Retina (tissue), 1 donor: ENCODE data around the gene PSMG2.

Experiments
- DNase-seq: peaks from one replicate; pipeline ENCODE4 v3.0.0-alpha.2; 2016

Gene PSMG2

GRCh38 chr18:12702221-12703095 is at the start of gene PSMG2, which contains the start of gene CEP76:
Gene PSMG2 (plus strand): TSS chr18:12703042. CDS start chr18:12703108, 66 bp downstream.
Gene CEP76 (minus strand): TSS chr18:12702723. CDS start chr18:12702548, 175 bp downstream.
- DNase-seq: peak; percentile 100

GRCh38 chr18:12654971-12655370 is 47.9 kb upstream of the PSMG2 start:
- no peak for DNase-seq

GRCh38 chr18:12656605-12656937 is 46.3 kb upstream of the PSMG2 start:
- DNase-seq: no peak

- peak; percentile 80 for DNase-seq
Measured at GRCh38 chr18:12656938-12657683, 45.7 kb upstream of the PSMG2 start.

GRCh38 chr18:12657684-12658425 is 45.0 kb upstream of the PSMG2 start, which contains the start of gene SPIRE1:
Gene SPIRE1 (minus strand): TSS chr18:12658107. CDS start chr18:12657866, 241 bp downstream.
- peak; percentile 36 for DNase-seq

- DNase-seq: peak; percentile 89
Measured at GRCh38 chr18:12658426-12659138, 44.3 kb upstream of the PSMG2 start.

GRCh38 chr18:12659904-12660605 is 42.8 kb upstream of the PSMG2 start:
- peak; percentile 68 for DNase-seq

GRCh38 chr18:12668041-12668440 is 34.8 kb upstream of the PSMG2 start:
- DNase-seq: no peak

GRCh38 chr18:12679183-12679786 is 23.6 kb upstream of the PSMG2 start:
- DNase-seq: no peak

GRCh38 chr18:12686100-12686499 is 16.7 kb upstream of the PSMG2 start:
- DNase-seq: no peak

GRCh38 chr18:12689256-12689850 is 13.5 kb upstream of the PSMG2 start:
- DNase-seq: no peak

- no peak for DNase-seq
Measured at GRCh38 chr18:12692206-12692605, 10.6 kb upstream of the PSMG2 start.

- no peak for DNase-seq
Measured at GRCh38 chr18:12694032-12694431, 8.8 kb upstream of the PSMG2 start.

- DNase-seq: no peak
Measured at GRCh38 chr18:12699747-12700146, 3.1 kb upstream of the PSMG2 start.

- no peak for DNase-seq
Measured at GRCh38 chr18:12701161-12701560, 1.7 kb upstream of the PSMG2 start.

GRCh38 chr18:12703096-12703567 is 290 bp downstream of the PSMG2 start:
- DNase-seq: no peak

- peak; percentile 37 for DNase-seq
Measured at GRCh38 chr18:12703664-12704063, 822 bp downstream of the PSMG2 start.

GRCh38 chr18:12711446-12711845 is 8.6 kb downstream of the PSMG2 start:
- DNase-seq: no peak

- DNase-seq: no peak
Measured at GRCh38 chr18:12721495-12722275, 18.8 kb downstream of the PSMG2 start.

- DNase-seq: no peak
Measured at GRCh38 chr18:12722731-12723130, 19.9 kb downstream of the PSMG2 start.
